HG03280 (cell line): ENCODE data around the gene TOGARAM2.
"Not testable (repeated sequence)": the region's sequence is repeated elsewhere in the genome, so short reads cannot be mapped to it uniquely, and the experiment has no call there.

Experiments
- ATAC-seq: cut with Tn5 transposase; IDR thresholded peaks from one replicate; pipeline ENCODE4 v1.9.1; 2021; ENCODE audit warnings: mild to moderate bottlenecking, moderate library complexity; ENCODE audit not compliant: unreplicated experiment

Gene TOGARAM2

GRCh38 chr2:28976584-28976983 is 4.5 kb upstream of the TOGARAM2 start:
- ATAC-seq, result no peak

GRCh38 chr2:28977176-28977875 is 3.8 kb upstream of the TOGARAM2 start:
- no peak for ATAC-seq

- ATAC-seq, result not testable (repeated sequence)
Measured at GRCh38 chr2:28978001-28978400, 3.1 kb upstream of the TOGARAM2 start.

GRCh38 chr2:28978606-28979005 is 2.5 kb upstream of the TOGARAM2 start:
- ATAC-seq, result no peak

- no peak for ATAC-seq
Measured at GRCh38 chr2:28979041-28979440, 2.1 kb upstream of the TOGARAM2 start.

- no peak for ATAC-seq
Measured at GRCh38 chr2:28979576-28980366, 1.3 kb upstream of the TOGARAM2 start.

- no peak for ATAC-seq
Measured at GRCh38 chr2:28980368-28981015, 606 bp upstream of the TOGARAM2 start.

GRCh38 chr2:28981620-28982376 is 700 bp downstream of the TOGARAM2 start:
- no peak for ATAC-seq

- ATAC-seq, result no peak
Measured at GRCh38 chr2:28982381-28982950, 1.4 kb downstream of the TOGARAM2 start.

GRCh38 chr2:28986429-28986828 is 5.3 kb downstream of the TOGARAM2 start:
- no peak for ATAC-seq

- ATAC-seq, result no peak
Measured at GRCh38 chr2:28989973-28990372, 8.9 kb downstream of the TOGARAM2 start.

- ATAC-seq, result no peak
Measured at GRCh38 chr2:28990445-28990844, 9.3 kb downstream of the TOGARAM2 start.

- ATAC-seq, result no peak
Measured at GRCh38 chr2:28991021-28991420, 9.9 kb downstream of the TOGARAM2 start.

GRCh38 chr2:28991460-28991859 is 10.4 kb downstream of the TOGARAM2 start:
- ATAC-seq, result no peak

GRCh38 chr2:28993206-28993960 is 12.3 kb downstream of the TOGARAM2 start:
- ATAC-seq, result no peak

- ATAC-seq, result no peak
Measured at GRCh38 chr2:28994074-28994473, 13.0 kb downstream of the TOGARAM2 start.

- no peak for ATAC-seq
Measured at GRCh38 chr2:28994679-28995078, 13.6 kb downstream of the TOGARAM2 start.

GRCh38 chr2:28995765-28996750 is 15.0 kb downstream of the TOGARAM2 start:
- ATAC-seq, result no peak
